ENCODE data around the gene FOXJ3.

Gene FOXJ3

GRCh38 chr1:42140191-42140590 lies 194.8 kb downstream of the FOXJ3 start:
- Histone ChIP-seq H3K27ac (ENCODE audit: low read depth, low read length) (no peak overlapping the region), H3K27me3 (ENCODE audit: control insufficient read depth, insufficient read depth, low read length) (no peaks in the 10 kb centered on the region), H3K9me3 (ENCODE audit: control insufficient read depth, insufficient read depth, low read length) (no peaks in the 10 kb centered on the region), H3K4me1 (ENCODE audit: control insufficient read depth, insufficient read depth, low read length) (no peaks in the 10 kb centered on the region), H3K36me3 (ENCODE audit: control insufficient read depth, insufficient read depth, low read length) (no peaks in the 10 kb centered on the region), H3K4me3 (ENCODE audit: low read depth, low read length) (no peak overlapping the region), H3K9ac (ENCODE audit: low read depth, low read length) (no peak overlapping the region)

DNA sequence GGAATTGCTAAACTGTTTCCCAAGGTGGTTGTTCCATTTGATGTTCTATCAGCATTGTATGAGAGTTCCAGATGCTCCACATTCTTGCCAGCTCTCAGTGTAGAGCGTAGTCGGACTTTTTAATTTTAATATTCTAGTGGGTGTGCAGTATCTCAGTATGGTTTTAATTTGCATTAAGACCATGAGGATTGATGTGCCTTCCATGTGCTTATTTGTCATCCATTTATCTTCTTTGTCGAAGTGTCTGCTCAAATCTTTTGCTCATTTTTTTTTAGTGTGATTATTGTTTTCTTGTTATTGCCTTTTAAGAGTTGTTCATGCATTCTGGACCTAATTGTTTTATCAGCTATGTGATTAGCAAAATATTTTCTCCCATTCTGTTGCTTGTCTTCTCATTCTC lies 195.6 kb downstream of the FOXJ3 start:
- Histone ChIP-seq H3K27me3 (ENCODE audit: control insufficient read depth, insufficient read depth, low read length) (no peaks in the 10 kb centered on the region), H3K9ac (ENCODE audit: low read depth, low read length) (no peak overlapping the region), H3K9me3 (ENCODE audit: control insufficient read depth, insufficient read depth, low read length) (no peaks in the 10 kb centered on the region), H3K4me3 (ENCODE audit: low read depth, low read length) (no peak overlapping the region), H3K4me1 (ENCODE audit: control insufficient read depth, insufficient read depth, low read length) (no peaks in the 10 kb centered on the region), H3K27ac (ENCODE audit: low read depth, low read length) (no peak overlapping the region), H3K36me3 (ENCODE audit: control insufficient read depth, insufficient read depth, low read length) (no peaks in the 10 kb centered on the region)

DNA sequence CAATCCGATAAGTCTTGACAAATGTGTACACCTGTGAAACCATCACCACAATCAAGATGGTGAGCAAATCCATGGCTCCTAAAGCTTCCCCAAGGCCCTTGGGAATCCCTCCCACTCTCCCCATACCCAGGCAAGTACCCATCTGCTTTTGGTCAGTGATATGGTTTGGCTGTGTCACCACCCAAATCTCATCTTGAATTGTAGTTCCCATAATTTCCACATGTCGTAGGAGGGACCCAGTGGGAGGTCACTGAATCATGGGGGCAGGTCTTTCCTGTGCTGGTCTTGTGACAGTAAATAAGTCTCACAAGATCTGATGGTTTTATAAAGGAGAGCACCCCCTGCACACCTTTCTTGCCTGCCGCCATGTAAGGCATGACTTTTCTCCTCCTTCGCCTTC lies 196.4 kb downstream of the FOXJ3 start:
- no peaks in the 10 kb centered on the region for H3K36me3 ChIP-seq (ENCODE audit: control insufficient read depth, insufficient read depth, low read length)
- no peak overlapping the region for H3K27ac ChIP-seq (ENCODE audit: low read depth, low read length)
- no peaks in the 10 kb centered on the region for H3K27me3 ChIP-seq (ENCODE audit: control insufficient read depth, insufficient read depth, low read length)

GRCh38 chr1:42137766-42138165 lies 197.3 kb downstream of the FOXJ3 start:
- no peak overlapping the region for H3K27ac ChIP-seq (ENCODE audit: low read depth, low read length)
- no peak overlapping the region for H3K4me3 ChIP-seq (ENCODE audit: low read depth, low read length)
- no peaks in the 10 kb centered on the region for H3K9me3 ChIP-seq (ENCODE audit: control insufficient read depth, insufficient read depth, low read length)
- H3K36me3 ChIP-seq (ENCODE audit: control insufficient read depth, insufficient read depth, low read length): no peaks in the 10 kb centered on the region
- H3K27me3 ChIP-seq (ENCODE audit: control insufficient read depth, insufficient read depth, low read length): no peaks in the 10 kb centered on the region
- no peaks in the 10 kb centered on the region for H3K4me1 ChIP-seq (ENCODE audit: control insufficient read depth, insufficient read depth, low read length)
- no peak overlapping the region for H3K9ac ChIP-seq (ENCODE audit: low read depth, low read length)

More for the DNA sequence above, 196.4 kb downstream of the FOXJ3 start:
- Histone ChIP-seq H3K9me3 (ENCODE audit: control insufficient read depth, insufficient read depth, low read length) (no peaks in the 10 kb centered on the region), H3K9ac (ENCODE audit: low read depth, low read length) (no peak overlapping the region), H3K4me1 (ENCODE audit: control insufficient read depth, insufficient read depth, low read length) (no peaks in the 10 kb centered on the region), H3K4me3 (ENCODE audit: low read depth, low read length) (no peak overlapping the region)

GRCh38 chr1:42136466-42136865 lies 198.6 kb downstream of the FOXJ3 start:
- Histone ChIP-seq H3K4me3 (ENCODE audit: low read depth, low read length) (no peak overlapping the region), H3K9me3 (ENCODE audit: control insufficient read depth, insufficient read depth, low read length) (no peaks in the 10 kb centered on the region), H3K27ac (ENCODE audit: low read depth, low read length) (no peak overlapping the region), H3K36me3 (ENCODE audit: control insufficient read depth, insufficient read depth, low read length) (no peaks in the 10 kb centered on the region), H3K27me3 (ENCODE audit: control insufficient read depth, insufficient read depth, low read length) (no peaks in the 10 kb centered on the region), H3K4me1 (ENCODE audit: control insufficient read depth, insufficient read depth, low read length) (no peaks in the 10 kb centered on the region), H3K9ac (ENCODE audit: low read depth, low read length) (no peak overlapping the region)

- no peaks in the 10 kb centered on the region for H3K36me3 ChIP-seq (ENCODE audit: control insufficient read depth, insufficient read depth, low read length)
- no peaks in the 10 kb centered on the region for H3K9me3 ChIP-seq (ENCODE audit: control insufficient read depth, insufficient read depth, low read length)
- H3K4me1 ChIP-seq (ENCODE audit: control insufficient read depth, insufficient read depth, low read length): no peaks in the 10 kb centered on the region
- no peak overlapping the region for H3K9ac ChIP-seq (ENCODE audit: low read depth, low read length)
- no peak overlapping the region for H3K27ac ChIP-seq (ENCODE audit: low read depth, low read length)
- no peaks in the 10 kb centered on the region for H3K27me3 ChIP-seq (ENCODE audit: control insufficient read depth, insufficient read depth, low read length)
- no peak overlapping the region for H3K4me3 ChIP-seq (ENCODE audit: low read depth, low read length)
Measured at GRCh38 chr1:42135426-42135825, 199.6 kb downstream of the FOXJ3 start.

- no peak overlapping the region for H3K27ac ChIP-seq (ENCODE audit: low read depth, low read length)
- H3K4me1 ChIP-seq (ENCODE audit: control insufficient read depth, insufficient read depth, low read length): no peaks in the 10 kb centered on the region
- H3K9me3 ChIP-seq (ENCODE audit: control insufficient read depth, insufficient read depth, low read length): no peaks in the 10 kb centered on the region
- no peaks in the 10 kb centered on the region for H3K36me3 ChIP-seq (ENCODE audit: control insufficient read depth, insufficient read depth, low read length)
- H3K9ac ChIP-seq (ENCODE audit: low read depth, low read length): no peak overlapping the region
- no peaks in the 10 kb centered on the region for H3K27me3 ChIP-seq (ENCODE audit: control insufficient read depth, insufficient read depth, low read length)
- no peak overlapping the region for H3K4me3 ChIP-seq (ENCODE audit: low read depth, low read length)
Measured at GRCh38 chr1:42133809-42134526, 201.1 kb downstream of the FOXJ3 start.

GRCh38 chr1:42133390-42133789 lies 201.6 kb downstream of the FOXJ3 start:
- H3K4me1 ChIP-seq (ENCODE audit: control insufficient read depth, insufficient read depth, low read length): no peaks in the 10 kb centered on the region
- H3K27me3 ChIP-seq (ENCODE audit: control insufficient read depth, insufficient read depth, low read length): no peaks in the 10 kb centered on the region
- no peaks in the 10 kb centered on the region for H3K36me3 ChIP-seq (ENCODE audit: control insufficient read depth, insufficient read depth, low read length)
- H3K4me3 ChIP-seq (ENCODE audit: low read depth, low read length): no peak overlapping the region
- H3K9ac ChIP-seq (ENCODE audit: low read depth, low read length): no peak overlapping the region
- H3K27ac ChIP-seq (ENCODE audit: low read depth, low read length): no peak overlapping the region
- no peaks in the 10 kb centered on the region for H3K9me3 ChIP-seq (ENCODE audit: control insufficient read depth, insufficient read depth, low read length)

DNA sequence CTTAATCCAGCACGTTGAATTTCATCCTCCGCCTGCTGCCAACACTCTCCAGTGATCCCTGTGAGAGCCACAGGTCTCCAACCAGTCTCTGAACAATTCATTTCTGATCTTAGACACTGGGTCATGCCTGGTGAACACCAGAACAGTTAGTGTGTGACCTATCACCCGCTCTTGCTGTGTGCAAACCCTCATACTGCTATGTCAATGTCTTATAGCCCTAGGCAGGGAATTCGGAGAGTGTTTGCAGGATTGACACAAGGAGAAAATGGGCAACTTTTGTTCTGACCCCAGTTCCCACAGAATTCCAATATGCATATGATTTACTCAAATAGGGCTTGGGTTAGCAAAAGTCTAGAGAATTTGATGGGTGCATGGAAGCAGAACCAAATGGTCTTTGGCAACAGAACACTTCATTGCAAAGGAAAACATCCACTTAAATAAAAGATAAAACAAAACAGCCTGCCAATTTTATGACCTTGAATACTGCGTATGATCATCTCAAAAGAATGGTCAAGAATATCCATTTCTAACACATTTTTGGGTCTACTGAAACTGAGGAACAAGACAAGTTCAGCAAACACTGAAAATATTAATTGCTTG lies 204.9 kb downstream of the FOXJ3 start:
- Histone ChIP-seq H3K36me3 (ENCODE audit: control insufficient read depth, insufficient read depth, low read length) (no peaks in the 10 kb centered on the region), H3K9ac (ENCODE audit: low read depth, low read length) (no peak overlapping the region), H3K27ac (ENCODE audit: low read depth, low read length) (no peak overlapping the region), H3K4me3 (ENCODE audit: low read depth, low read length) (no peak overlapping the region), H3K9me3 (ENCODE audit: control insufficient read depth, insufficient read depth, low read length) (no peaks in the 10 kb centered on the region), H3K27me3 (ENCODE audit: control insufficient read depth, insufficient read depth, low read length) (no peaks in the 10 kb centered on the region), H3K4me1 (ENCODE audit: control insufficient read depth, insufficient read depth, low read length) (no peaks in the 10 kb centered on the region)

- Histone ChIP-seq H3K27me3 (ENCODE audit: control insufficient read depth, insufficient read depth, low read length) (no peaks in the 10 kb centered on the region), H3K27ac (ENCODE audit: low read depth, low read length) (no peak overlapping the region), H3K9me3 (ENCODE audit: control insufficient read depth, insufficient read depth, low read length) (no peaks in the 10 kb centered on the region), H3K4me1 (ENCODE audit: control insufficient read depth, insufficient read depth, low read length) (no peaks in the 10 kb centered on the region), H3K4me3 (ENCODE audit: low read depth, low read length) (no peak overlapping the region), H3K9ac (ENCODE audit: low read depth, low read length) (no peak overlapping the region), H3K36me3 (ENCODE audit: control insufficient read depth, insufficient read depth, low read length) (no peaks in the 10 kb centered on the region)
Measured at GRCh38 chr1:42128964-42129363, 206.1 kb downstream of the FOXJ3 start.

GRCh38 chr1:42128499-42128898 lies 206.5 kb downstream of the FOXJ3 start:
- H3K9me3 ChIP-seq (ENCODE audit: control insufficient read depth, insufficient read depth, low read length): no peaks in the 10 kb centered on the region
- no peaks in the 10 kb centered on the region for H3K27me3 ChIP-seq (ENCODE audit: control insufficient read depth, insufficient read depth, low read length)
- no peaks in the 10 kb centered on the region for H3K4me1 ChIP-seq (ENCODE audit: control insufficient read depth, insufficient read depth, low read length)
- H3K36me3 ChIP-seq (ENCODE audit: control insufficient read depth, insufficient read depth, low read length): no peaks in the 10 kb centered on the region
- H3K9ac ChIP-seq (ENCODE audit: low read depth, low read length): no peak overlapping the region
- H3K27ac ChIP-seq (ENCODE audit: low read depth, low read length): no peak overlapping the region
- no peak overlapping the region for H3K4me3 ChIP-seq (ENCODE audit: low read depth, low read length)

All from HUES48 (cell line).